ENCODE results near the gene VSTM4.
A peak's percentile ranks its signal among the peaks of the same experiment; 100 is the strongest.

VSTM4 gene

GRCh38 chr10:49162063-49162462 lies 46.7 kb upstream of the VSTM4 start:
- Histone ChIP-seq H3K9ac (ENCODE audit: low read length) (peak overlapping the region; percentile 13), H3K4me2 (ENCODE audit: low read length, poor library complexity, severe bottlenecking) (no peak overlapping the region), H2AK5ac (ENCODE audit: low read length, severe bottlenecking) (no peak overlapping the region), H2BK12ac (ENCODE audit: low read length in 2 of 2) (no peak overlapping the region), H2BK120ac (ENCODE audit: low read depth, low read length) (no peak overlapping the region), H3K4me3 (ENCODE audit: insufficient read depth in 1 of 2, low read depth in 1 of 2, low read length in 2 of 2) (no peak overlapping the region), H4K8ac (ENCODE audit: low read length) (no peak overlapping the region), H3K18ac (ENCODE audit: low read depth in 1 of 2, low read length in 2 of 2) (no peak overlapping the region), H3K23ac (ENCODE audit: low read length in 2 of 2) (no peak overlapping the region), H2AFZ (ENCODE audit: low read depth, low read length) (no peak overlapping the region), H3K27ac (ENCODE audit: low read length, poor library complexity, severe bottlenecking) (no peak overlapping the region), H3K4ac (ENCODE audit: low read depth in 1 of 2, low read length in 2 of 2) (no peak overlapping the region), H3K9me3 (ENCODE audit: control insufficient read depth, low read length) (no peaks in the 10 kb centered on the region), H3K27me3 (ENCODE audit: control insufficient read depth in 1 of 2, insufficient read depth in 1 of 2, low read length in 2 of 2) (peaks cover 0 to 6% of the 10 kb centered on the region in 2 experiments), H3K4me1 (ENCODE audit: control insufficient read depth, insufficient read depth, low read depth, low read length) (peaks cover 3% of the 10 kb centered on the region), H2BK15ac (ENCODE audit: low read depth, poor library complexity, severe bottlenecking) (no peak overlapping the region), H3K79me1 (replicated peaks; ENCODE audit: low read length, poor library complexity, severe bottlenecking) (no peaks in the 10 kb centered on the region), H2BK5ac (ENCODE audit: low read depth, low read length, poor library complexity, severe bottlenecking) (no peak overlapping the region), H3K14ac (ENCODE audit: low read length in 2 of 2) (no peak overlapping the region), H4K91ac (ENCODE audit: low read length) (no peak overlapping the region), H3K36me3 (ENCODE audit: control insufficient read depth in 1 of 2, insufficient read depth in 2 of 2, low read depth in 1 of 2, low read length in 2 of 2) (no peaks in the 10 kb centered on the region)
- WGBS, result 77% methylated on average over 5 of the region's 5 CpGs
- DNase-seq, result no peak

GRCh38 chr10:49161411-49161997 lies 46.2 kb upstream of the VSTM4 start:
- Histone ChIP-seq H4K8ac (ENCODE audit: low read length) (no peak overlapping the region), H3K79me1 (replicated peaks; ENCODE audit: low read length, poor library complexity, severe bottlenecking) (no peaks in the 10 kb centered on the region), H2BK5ac (ENCODE audit: low read depth, low read length, poor library complexity, severe bottlenecking) (no peak overlapping the region), H3K27me3 (ENCODE audit: control insufficient read depth in 1 of 2, insufficient read depth in 1 of 2, low read length in 2 of 2) (peaks cover 0 to 6% of the 10 kb centered on the region in 2 experiments), H3K23ac (ENCODE audit: low read length in 2 of 2) (no peak overlapping the region), H3K4me2 (ENCODE audit: low read length, poor library complexity, severe bottlenecking) (no peak overlapping the region), H3K36me3 (ENCODE audit: control insufficient read depth in 1 of 2, insufficient read depth in 2 of 2, low read depth in 1 of 2, low read length in 2 of 2) (no peaks in the 10 kb centered on the region), H2AFZ (ENCODE audit: low read depth, low read length) (no peak overlapping the region), H3K4me1 (ENCODE audit: control insufficient read depth, insufficient read depth, low read depth, low read length) (peaks cover 3% of the 10 kb centered on the region), H3K4me3 (ENCODE audit: insufficient read depth in 1 of 2, low read depth in 1 of 2, low read length in 2 of 2) (no peak overlapping the region), H4K91ac (ENCODE audit: low read length) (no peak overlapping the region), H2BK15ac (ENCODE audit: low read depth, poor library complexity, severe bottlenecking) (no peak overlapping the region), H3K4ac (ENCODE audit: low read depth in 1 of 2, low read length in 2 of 2) (no peak overlapping the region), H3K9me3 (ENCODE audit: control insufficient read depth, low read length) (no peaks in the 10 kb centered on the region), H3K18ac (ENCODE audit: low read depth in 1 of 2, low read length in 2 of 2) (no peak overlapping the region), H2BK120ac (ENCODE audit: low read depth, low read length) (no peak overlapping the region), H3K14ac (ENCODE audit: low read length in 2 of 2) (no peak overlapping the region), H2BK12ac (ENCODE audit: low read length in 2 of 2) (no peak overlapping the region), H2AK5ac (ENCODE audit: low read length, severe bottlenecking) (no peak overlapping the region), H3K9ac (ENCODE audit: low read length) (peak overlapping the region; percentile 13), H3K27ac (ENCODE audit: low read length, poor library complexity, severe bottlenecking) (no peak overlapping the region)
- peak; percentile 33 for DNase-seq
- 60% methylated on average over 8 of the region's 8 CpGs for WGBS

GRCh38 chr10:49160814-49161213 lies 45.5 kb upstream of the VSTM4 start:
- Histone ChIP-seq H2AFZ (ENCODE audit: low read depth, low read length) (no peak overlapping the region), H3K9me3 (ENCODE audit: control insufficient read depth, low read length) (no peaks in the 10 kb centered on the region), H3K4me2 (ENCODE audit: low read length, poor library complexity, severe bottlenecking) (no peak overlapping the region), H3K14ac (ENCODE audit: low read length in 2 of 2) (no peak overlapping the region), H2AK5ac (ENCODE audit: low read length, severe bottlenecking) (no peak overlapping the region), H3K79me1 (replicated peaks; ENCODE audit: low read length, poor library complexity, severe bottlenecking) (no peaks in the 10 kb centered on the region), H3K4me1 (ENCODE audit: control insufficient read depth, insufficient read depth, low read depth, low read length) (peaks cover 3% of the 10 kb centered on the region), H3K4me3 (ENCODE audit: insufficient read depth in 1 of 2, low read depth in 1 of 2, low read length in 2 of 2) (no peak overlapping the region), H3K27me3 (ENCODE audit: control insufficient read depth in 1 of 2, insufficient read depth in 1 of 2, low read length in 2 of 2) (peaks cover 0 to 6% of the 10 kb centered on the region in 2 experiments), H3K4ac (ENCODE audit: low read depth in 1 of 2, low read length in 2 of 2) (no peak overlapping the region), H4K91ac (ENCODE audit: low read length) (no peak overlapping the region), H3K23ac (ENCODE audit: low read length in 2 of 2) (no peak overlapping the region), H2BK120ac (ENCODE audit: low read depth, low read length) (no peak overlapping the region), H2BK15ac (ENCODE audit: low read depth, poor library complexity, severe bottlenecking) (no peak overlapping the region), H4K8ac (ENCODE audit: low read length) (no peak overlapping the region), H3K18ac (ENCODE audit: low read depth in 1 of 2, low read length in 2 of 2) (no peak overlapping the region), H3K36me3 (ENCODE audit: control insufficient read depth in 1 of 2, insufficient read depth in 2 of 2, low read depth in 1 of 2, low read length in 2 of 2) (no peaks in the 10 kb centered on the region), H3K9ac (ENCODE audit: low read length) (no peak overlapping the region), H2BK5ac (ENCODE audit: low read depth, low read length, poor library complexity, severe bottlenecking) (no peak overlapping the region), H2BK12ac (ENCODE audit: low read length in 2 of 2) (no peak overlapping the region), H3K27ac (ENCODE audit: low read length, poor library complexity, severe bottlenecking) (no peak overlapping the region)
- WGBS, result 85% methylated on average over 4 of the region's 5 CpGs
- no peak for DNase-seq

- Histone ChIP-seq H3K27ac (ENCODE audit: low read length, poor library complexity, severe bottlenecking) (no peak overlapping the region), H3K9ac (ENCODE audit: low read length) (no peak overlapping the region), H4K91ac (ENCODE audit: low read length) (no peak overlapping the region), H2BK12ac (ENCODE audit: low read length in 2 of 2) (no peak overlapping the region), H3K9me3 (ENCODE audit: control insufficient read depth, low read length) (no peaks in the 10 kb centered on the region), H3K18ac (ENCODE audit: low read depth in 1 of 2, low read length in 2 of 2) (no peak overlapping the region), H3K36me3 (ENCODE audit: control insufficient read depth in 1 of 2, insufficient read depth in 2 of 2, low read depth in 1 of 2, low read length in 2 of 2) (no peaks in the 10 kb centered on the region), H2BK5ac (ENCODE audit: low read depth, low read length, poor library complexity, severe bottlenecking) (no peak overlapping the region), H2BK15ac (ENCODE audit: low read depth, poor library complexity, severe bottlenecking) (no peak overlapping the region), H2AFZ (ENCODE audit: low read depth, low read length) (no peak overlapping the region), H3K27me3 (ENCODE audit: control insufficient read depth in 1 of 2, insufficient read depth in 1 of 2, low read length in 2 of 2) (peaks cover 0 to 6% of the 10 kb centered on the region in 2 experiments), H2AK5ac (ENCODE audit: low read length, severe bottlenecking) (no peak overlapping the region), H3K4me2 (ENCODE audit: low read length, poor library complexity, severe bottlenecking) (no peak overlapping the region), H3K79me1 (replicated peaks; ENCODE audit: low read length, poor library complexity, severe bottlenecking) (no peaks in the 10 kb centered on the region), H3K4ac (ENCODE audit: low read depth in 1 of 2, low read length in 2 of 2) (no peak overlapping the region), H2BK120ac (ENCODE audit: low read depth, low read length) (no peak overlapping the region), H4K8ac (ENCODE audit: low read length) (no peak overlapping the region), H3K4me1 (ENCODE audit: control insufficient read depth, insufficient read depth, low read depth, low read length) (peaks cover 3% of the 10 kb centered on the region), H3K23ac (ENCODE audit: low read length in 2 of 2) (no peak overlapping the region), H3K14ac (ENCODE audit: low read length in 2 of 2) (no peak overlapping the region), H3K4me3 (ENCODE audit: insufficient read depth in 1 of 2, low read depth in 1 of 2, low read length in 2 of 2) (no peak overlapping the region)
- DNase-seq, result no peak
- 69% methylated on average over 3 of the region's 5 CpGs for WGBS
Measured at GRCh38 chr10:49160110-49160509, 44.8 kb upstream of the VSTM4 start.

All from mesenchymal stem cell (in vitro differentiated cells and primary cell).